B cell (primary cell): Measurements from ENCODE around the gene MEN1. TPM values are rescaled to one million over a fixed set of nuclear protein-coding genes. Genes with fewer than 3 reads are reported as not detected.

Source experiments
- ATAC-seq: fragments of 200-7000 bp; cut with Tn5 transposase; one replicate; pipeline ENCODE4 v1.10.0; 2021; ENCODE audit warnings: low read depth, mild to moderate bottlenecking, moderate number of reproducible peaks, moderate library complexity
- CTCF ChIA-PET: fragments of 350-600 bp; sonication (Branson Sonifier 250); formaldehyde crosslinking; loops from one replicate; lab custom pipeline; 2021; ENCODE audit warnings: antibody characterized with exemption, inconsistent platforms; lab: Charles Lee
- POLR2A ChIA-PET: fragments of 350-600 bp; sonication (Branson Sonifier 250); formaldehyde crosslinking; loops from one replicate; lab custom pipeline; 2021; ENCODE audit warnings: antibody characterized with exemption; lab: Charles Lee
- DNase-seq: peaks from one replicate; pipeline ENCODE4 v3.0.0; 2013
- H2AFZ ChIP-seq: 2 replicates; pipeline ENCODE4 v1.6.1; 2012; ENCODE audit warnings: mild to moderate bottlenecking, low read depth, low read length; ENCODE audit not compliant: insufficient read depth, poor library complexity, severe bottlenecking
- H3K27ac ChIP-seq, 2 donors: 1 replicate in 1 of 2; 2 replicates in 1 of 2; pipeline ENCODE4 v1.5.1; 2012 to 2013; ENCODE audit warnings: low read length in 2 of 2, mild to moderate bottlenecking in 2 of 2, moderate library complexity in 1 of 2
- H3K27me3 ChIP-seq, 4 experiments: fragments of 200-600 bp in 1 of 4; sonication (generic) in 1 of 4; replicated peaks in 1 of 4; 1 replicate in 2 of 4; 2 replicates in 2 of 4; pipeline versions ENCODE4 v1.6.1 to v1.7.0; 2013 to 2016; ENCODE audit warnings: low read length in 3 of 4, mild to moderate bottlenecking in 2 of 4, mixed read lengths in 1 of 4, moderate library complexity in 1 of 4; ENCODE audit not compliant: insufficient read depth in 4 of 4, control insufficient read depth in 3 of 4; ENCODE audit errors: control extremely low read depth in 1 of 4
- H3K36me3 ChIP-seq, 2 experiments: replicated peaks in 1 of 2; 1 replicate in 1 of 2; 2 replicates in 1 of 2; pipeline versions ENCODE4 v1.6.1 to v1.7.1; 2013; ENCODE audit warnings: low read length in 1 of 2; ENCODE audit not compliant: insufficient read depth in 2 of 2, control insufficient read depth in 1 of 2; ENCODE audit errors: control extremely low read depth in 1 of 2, extremely low read depth in 1 of 2
- H3K4me1 ChIP-seq, 2 donors: fragments of 200-600 bp in 1 of 2; sonication (generic) in 1 of 2; 1 replicate in 1 of 2; 2 replicates in 1 of 2; pipeline versions ENCODE4 v1.5.1 to v1.6.1; 2013 to 2017; ENCODE audit warnings: low read length in 2 of 2; ENCODE audit not compliant: control insufficient read depth in 2 of 2, insufficient read depth in 2 of 2
- H3K4me2 ChIP-seq: replicated peaks from 2 replicates; pipeline ENCODE3; 2012; ENCODE audit warnings: mild to moderate bottlenecking, low read depth, low read length; ENCODE audit not compliant: poor library complexity, severe bottlenecking
- H3K4me3 ChIP-seq, 5 experiments: fragments of 200-600 bp in 1 of 5; sonication (generic) in 1 of 5; 1 replicate in 3 of 5; 2 replicates in 2 of 5; pipeline versions ENCODE4 v1.5.1 to v1.7.0; 2011 to 2016; ENCODE audit warnings: low read length in 4 of 5, mild to moderate bottlenecking in 4 of 5, low read depth in 2 of 5, control low read depth in 1 of 5, moderate library complexity in 1 of 5; ENCODE audit not compliant: insufficient read depth in 1 of 5; ENCODE audit errors: control extremely low read depth in 1 of 5, extremely low read depth in 1 of 5
- H3K79me2 ChIP-seq: fragments of 200-600 bp; sonication (generic); one replicate; pipeline ENCODE4 v1.6.0; 2016; ENCODE audit warnings: low read length; ENCODE audit not compliant: control insufficient read depth, insufficient read depth
- H3K9ac ChIP-seq: fragments of 200-600 bp; sonication (generic); 2 replicates; pipeline ENCODE4 v1.6.1; 2017; ENCODE audit warnings: mild to moderate bottlenecking, low read length, moderate library complexity
- H3K9me3 ChIP-seq, 3 donors: one replicate each; pipeline versions ENCODE4 v1.6.1 to v1.7.1; 2013; ENCODE audit warnings: low read length in 2 of 3; ENCODE audit not compliant: control insufficient read depth in 2 of 3, insufficient read depth in 1 of 3; ENCODE audit errors: control extremely low read depth in 1 of 3
- H4K20me1 ChIP-seq: 2 replicates; pipeline ENCODE4 v1.6.0; 2012; ENCODE audit warnings: mild to moderate bottlenecking, low read length; ENCODE audit not compliant: insufficient read depth, control insufficient read depth, poor library complexity, severe bottlenecking
- H3K27ac Mint-ChIP-seq: one replicate; pipeline ENCODE4 v1.8.0; 2021; ENCODE audit warnings: mixed read lengths
- H3K27me3 Mint-ChIP-seq: one replicate; pipeline ENCODE4 v1.8.0; 2021; ENCODE audit warnings: mixed read lengths
- H3K4me1 Mint-ChIP-seq: one replicate; pipeline ENCODE4 v1.8.0; 2021; ENCODE audit warnings: mixed read lengths
- H3K4me3 Mint-ChIP-seq: one replicate; pipeline ENCODE4 v1.8.0; 2021; ENCODE audit warnings: mixed read lengths
- H3K9me3 Mint-ChIP-seq: one replicate; pipeline ENCODE4 v1.8.0; 2022; ENCODE audit warnings: mixed read lengths; ENCODE audit not compliant: insufficient read depth
- EZH2 ChIP-seq: IDR thresholded peaks from 2 replicates; pipeline ENCODE4 v1.6.1; 2012; ENCODE audit warnings: borderline replicate concordance, low read depth, mild to moderate bottlenecking, moderate library complexity, low read length; ENCODE audit not compliant: insufficient read depth, poor library complexity, severe bottlenecking
- WGBS: methylation state at CpG from one replicate; pipeline ENCODE4 v1.1.5; 2013; ENCODE audit warnings: missing lambda C conversion rate; ENCODE audit not compliant: insufficient coverage; 5-methylcytosine and 5-hydroxymethylcytosine counted together
- intact Hi-C: fragments of 100-400 bp; cut with micrococcal nuclease; formaldehyde crosslinking; loops from one replicate; pipeline ENCODE4 v1.10.0; 2022
- polyA plus RNA-seq: library from polyadenylated mRNA; depleted of rRNA; stranded (reverse); fragments of >200 nt; gene quantifications from 2 replicates; pipeline ENCODE4 v1.2.3, GENCODE V29; 2012
- total RNA-seq, 2 donors: library from RNA; stranded (reverse); fragments of 120-200 nt in 1 of 2; gene quantifications; 1 replicate in 1 of 2; 2 replicates in 1 of 2; pipeline versions ENCODE4 v1.2.3 to v1.2.4, GENCODE V29; 2013 to 2022
- TF ChIP-seq, protein P1 (sequence below): fragments of 200-600 bp; IDR thresholded peaks from one replicate; pipeline ENCODE4 v1.8.0; 2022; ENCODE audit warnings: antibody characterized with exemption, mild to moderate bottlenecking

Gene MEN1
- total and polyA plus RNA-seq, 2 donors (not counting 1 experiment from before 2014, with no cell fraction given): 48.2 to 68.5 TPM

DNA sequence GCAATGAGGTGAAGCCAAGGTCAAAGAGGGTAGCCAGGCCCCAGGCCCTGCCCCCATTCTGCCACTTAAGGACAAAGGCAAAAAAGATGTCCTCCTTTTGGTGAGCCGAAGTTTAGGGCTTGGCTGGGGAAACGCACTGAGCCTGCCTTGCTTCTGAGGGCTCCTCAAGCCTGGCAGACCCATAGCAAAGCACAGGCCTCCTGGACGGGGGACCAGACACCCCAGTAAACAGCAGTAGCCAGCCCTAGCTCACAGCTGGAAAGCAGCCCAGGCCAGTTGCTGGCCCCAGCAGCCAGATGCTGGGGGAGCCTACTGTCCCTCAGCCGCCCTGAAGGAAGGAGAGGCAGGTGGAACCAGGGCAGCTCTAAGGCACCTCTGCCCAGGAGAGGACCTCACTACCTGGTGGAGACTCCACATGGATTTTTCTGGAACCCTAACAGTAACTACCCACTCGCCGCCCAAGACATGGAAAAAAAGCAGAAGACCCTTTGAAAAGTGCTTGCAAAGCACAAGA is 46.8 kb downstream of the MEN1 start:
- Histone ChIP-seq H3K27ac (peak overlapping the region; percentile 60 to 85), H3K9ac (no peak overlapping the region), H3K4me3 (peak overlapping the region in 1 of 5 experiments; percentile 18), H3K4me2 (peak overlapping the region; percentile 66), H4K20me1 (peaks cover 42% of the 10 kb centered on the region), H3K79me2 (peaks cover 52% of the 10 kb centered on the region), H3K4me1 (peaks cover 76 to 98% of the 10 kb centered on the region in 2 donors), H3K27me3 (no peaks in the 10 kb centered on the region), H2AFZ (no peak overlapping the region), H3K9me3 (no peaks in the 10 kb centered on the region), H3K36me3 (peaks cover 3 to 70% of the 10 kb centered on the region in 2 experiments)
- DNase-seq (no peak), ATAC-seq (no peak)
- Mint-ChIP-seq H3K9me3 (no peaks in the 10 kb centered on the region), H3K27ac (peak overlapping the region; percentile 88), H3K4me1 (peaks cover 88% of the 10 kb centered on the region), H3K27me3 (no peaks in the 10 kb centered on the region), H3K4me3 (peak overlapping the region; percentile 74)
- ChIA-PET POLR2A (interaction anchor here (0.8 to 8.8 kb wide), 5 partner anchors 9 to 75 kb away, joined by 3 to 175 read pairs (median 17); partner anchors contain the start of genes RASGRP2 and SF1), CTCF (interaction anchor here (0.8 to 12.2 kb wide), 8 partner anchors 8 to 251 kb away, joined by 4 to 280 read pairs (median 9); partner anchors contain the start of genes ARL2, RASGRP2 and SF1)
- no peak for TF ChIP-seq EZH2
- TF ChIP-seq, protein P1, sequence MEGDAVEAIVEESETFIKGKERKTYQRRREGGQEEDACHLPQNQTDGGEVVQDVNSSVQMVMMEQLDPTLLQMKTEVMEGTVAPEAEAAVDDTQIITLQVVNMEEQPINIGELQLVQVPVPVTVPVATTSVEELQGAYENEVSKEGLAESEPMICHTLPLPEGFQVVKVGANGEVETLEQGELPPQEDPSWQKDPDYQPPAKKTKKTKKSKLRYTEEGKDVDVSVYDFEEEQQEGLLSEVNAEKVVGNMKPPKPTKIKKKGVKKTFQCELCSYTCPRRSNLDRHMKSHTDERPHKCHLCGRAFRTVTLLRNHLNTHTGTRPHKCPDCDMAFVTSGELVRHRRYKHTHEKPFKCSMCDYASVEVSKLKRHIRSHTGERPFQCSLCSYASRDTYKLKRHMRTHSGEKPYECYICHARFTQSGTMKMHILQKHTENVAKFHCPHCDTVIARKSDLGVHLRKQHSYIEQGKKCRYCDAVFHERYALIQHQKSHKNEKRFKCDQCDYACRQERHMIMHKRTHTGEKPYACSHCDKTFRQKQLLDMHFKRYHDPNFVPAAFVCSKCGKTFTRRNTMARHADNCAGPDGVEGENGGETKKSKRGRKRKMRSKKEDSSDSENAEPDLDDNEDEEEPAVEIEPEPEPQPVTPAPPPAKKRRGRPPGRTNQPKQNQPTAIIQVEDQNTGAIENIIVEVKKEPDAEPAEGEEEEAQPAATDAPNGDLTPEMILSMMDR: no peak
- 80% methylated on average over 5 of the region's 6 CpGs for WGBS
- intact Hi-C loops: loop anchor here (1.0 to 2.0 kb wide), 3 partner anchors 9 to 20 kb away; no protein-coding TSS in a partner anchor
